ENCODE results near the gene FCHSD2.

DNA sequence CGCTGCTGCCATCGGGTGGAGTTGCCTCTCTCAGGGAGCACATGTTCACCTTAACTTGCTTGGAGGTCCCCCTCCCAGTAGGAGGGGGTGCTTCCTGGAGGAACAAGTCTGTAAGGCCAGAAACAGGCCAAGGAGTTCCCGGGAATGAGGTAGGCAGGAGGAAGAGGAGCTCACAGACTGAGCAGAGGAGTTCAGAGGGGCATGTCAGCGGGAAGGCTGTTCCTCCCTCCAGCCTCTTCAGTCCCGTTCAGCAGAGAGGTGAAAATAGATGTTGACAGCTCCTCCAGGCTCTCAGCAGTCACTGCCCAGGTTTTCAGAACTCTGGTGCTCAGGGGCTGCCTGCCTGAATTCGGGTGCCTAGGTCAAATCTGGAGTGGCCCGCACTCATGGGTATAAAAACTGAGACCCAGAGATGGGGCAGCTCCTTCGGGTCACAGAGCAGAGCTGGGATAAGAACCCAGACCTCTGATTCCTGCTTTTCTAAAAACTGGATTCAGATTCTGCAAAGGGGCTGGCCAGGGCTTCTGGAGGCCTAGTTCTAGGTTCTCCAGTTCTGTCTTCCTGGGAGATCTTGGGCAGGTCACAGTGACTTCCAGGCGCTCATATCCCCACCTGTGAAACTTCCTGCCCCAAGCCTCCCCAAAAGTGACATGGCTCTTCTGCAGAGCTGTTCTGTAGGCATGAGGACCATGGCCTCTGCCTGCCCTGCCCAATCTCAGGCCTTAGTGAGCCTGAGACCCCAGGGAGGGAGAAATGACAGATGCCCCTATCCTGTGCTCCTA lies 309.6 kb downstream of the FCHSD2 start:
- TF ChIP-seq, protein P1, sequence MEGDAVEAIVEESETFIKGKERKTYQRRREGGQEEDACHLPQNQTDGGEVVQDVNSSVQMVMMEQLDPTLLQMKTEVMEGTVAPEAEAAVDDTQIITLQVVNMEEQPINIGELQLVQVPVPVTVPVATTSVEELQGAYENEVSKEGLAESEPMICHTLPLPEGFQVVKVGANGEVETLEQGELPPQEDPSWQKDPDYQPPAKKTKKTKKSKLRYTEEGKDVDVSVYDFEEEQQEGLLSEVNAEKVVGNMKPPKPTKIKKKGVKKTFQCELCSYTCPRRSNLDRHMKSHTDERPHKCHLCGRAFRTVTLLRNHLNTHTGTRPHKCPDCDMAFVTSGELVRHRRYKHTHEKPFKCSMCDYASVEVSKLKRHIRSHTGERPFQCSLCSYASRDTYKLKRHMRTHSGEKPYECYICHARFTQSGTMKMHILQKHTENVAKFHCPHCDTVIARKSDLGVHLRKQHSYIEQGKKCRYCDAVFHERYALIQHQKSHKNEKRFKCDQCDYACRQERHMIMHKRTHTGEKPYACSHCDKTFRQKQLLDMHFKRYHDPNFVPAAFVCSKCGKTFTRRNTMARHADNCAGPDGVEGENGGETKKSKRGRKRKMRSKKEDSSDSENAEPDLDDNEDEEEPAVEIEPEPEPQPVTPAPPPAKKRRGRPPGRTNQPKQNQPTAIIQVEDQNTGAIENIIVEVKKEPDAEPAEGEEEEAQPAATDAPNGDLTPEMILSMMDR (IDR thresholded peaks at IDR 0.05; ENCODE audit: low read length) = no peak
- no peak for TF ChIP-seq EZH2 (IDR thresholded peaks at IDR 0.05; ENCODE audit: borderline replicate concordance, low read length)

All from OCI-LY1 (cell line).